ENCODE data around the gene EPS8.
A peak's percentile ranks its signal among the peaks of the same experiment; 100 is the strongest.
"Not testable (repeated sequence)": the region's sequence is repeated elsewhere in the genome, so short reads cannot be mapped to it uniquely, and the experiment has no call there.

Gene EPS8

GRCh38 chr12:15796493-15797141, 7.4 kb upstream of the EPS8 start:
- no peak for DNase-seq

GRCh38 chr12:15794836-15795235, 5.6 kb upstream of the EPS8 start:
- no peak for DNase-seq

GRCh38 chr12:15794196-15794595, 5.0 kb upstream of the EPS8 start:
- no peak for DNase-seq

- DNase-seq: peak; percentile 53
Observed at GRCh38 chr12:15788233-15789219, 662 bp downstream of the EPS8 start.

- no peak for DNase-seq
Observed at GRCh38 chr12:15787778-15788177, 1.4 kb downstream of the EPS8 start.

GRCh38 chr12:15786772-15787171, 2.4 kb downstream of the EPS8 start:
- DNase-seq: no peak

- DNase-seq: no peak
Observed at GRCh38 chr12:15783288-15783687, 5.9 kb downstream of the EPS8 start.

- no peak for DNase-seq
Observed at GRCh38 chr12:15782667-15783066, 6.5 kb downstream of the EPS8 start.

GRCh38 chr12:15779925-15780324, 9.3 kb downstream of the EPS8 start:
- DNase-seq: no peak

- no peak for DNase-seq
Observed at GRCh38 chr12:15778126-15778525, 11.1 kb downstream of the EPS8 start.

- no peak for DNase-seq
Observed at GRCh38 chr12:15777355-15778012, 11.7 kb downstream of the EPS8 start.

- DNase-seq: no peak
Observed at GRCh38 chr12:15776532-15776931, 12.7 kb downstream of the EPS8 start.

GRCh38 chr12:15774819-15775218, 14.4 kb downstream of the EPS8 start:
- DNase-seq: no peak

- no peak for DNase-seq
Observed at GRCh38 chr12:15772405-15773018, 16.7 kb downstream of the EPS8 start.

GRCh38 chr12:15770581-15770980, 18.6 kb downstream of the EPS8 start:
- DNase-seq: no peak

GRCh38 chr12:15770021-15770420, 19.2 kb downstream of the EPS8 start:
- DNase-seq: no peak

GRCh38 chr12:15769586-15769985, 19.6 kb downstream of the EPS8 start:
- DNase-seq: no peak

- no peak for DNase-seq
Observed at GRCh38 chr12:15767301-15767700, 21.9 kb downstream of the EPS8 start.

GRCh38 chr12:15763328-15763727, 25.9 kb downstream of the EPS8 start:
- no peak for DNase-seq

GRCh38 chr12:15762162-15762561, 27.0 kb downstream of the EPS8 start:
- DNase-seq: not testable (repeated sequence)

- no peak for DNase-seq
Observed at GRCh38 chr12:15757553-15758255, 31.5 kb downstream of the EPS8 start.

- no peak for DNase-seq
Observed at GRCh38 chr12:15756822-15757221, 32.4 kb downstream of the EPS8 start.
